ENCODE data around the gene RAB44. TPM values are rescaled to one million over a fixed set of nuclear protein-coding genes. Genes with fewer than 3 reads are reported as not detected.

Gene RAB44
- total RNA-seq, 1 experiment from 2014 or later: not detected

DNA sequence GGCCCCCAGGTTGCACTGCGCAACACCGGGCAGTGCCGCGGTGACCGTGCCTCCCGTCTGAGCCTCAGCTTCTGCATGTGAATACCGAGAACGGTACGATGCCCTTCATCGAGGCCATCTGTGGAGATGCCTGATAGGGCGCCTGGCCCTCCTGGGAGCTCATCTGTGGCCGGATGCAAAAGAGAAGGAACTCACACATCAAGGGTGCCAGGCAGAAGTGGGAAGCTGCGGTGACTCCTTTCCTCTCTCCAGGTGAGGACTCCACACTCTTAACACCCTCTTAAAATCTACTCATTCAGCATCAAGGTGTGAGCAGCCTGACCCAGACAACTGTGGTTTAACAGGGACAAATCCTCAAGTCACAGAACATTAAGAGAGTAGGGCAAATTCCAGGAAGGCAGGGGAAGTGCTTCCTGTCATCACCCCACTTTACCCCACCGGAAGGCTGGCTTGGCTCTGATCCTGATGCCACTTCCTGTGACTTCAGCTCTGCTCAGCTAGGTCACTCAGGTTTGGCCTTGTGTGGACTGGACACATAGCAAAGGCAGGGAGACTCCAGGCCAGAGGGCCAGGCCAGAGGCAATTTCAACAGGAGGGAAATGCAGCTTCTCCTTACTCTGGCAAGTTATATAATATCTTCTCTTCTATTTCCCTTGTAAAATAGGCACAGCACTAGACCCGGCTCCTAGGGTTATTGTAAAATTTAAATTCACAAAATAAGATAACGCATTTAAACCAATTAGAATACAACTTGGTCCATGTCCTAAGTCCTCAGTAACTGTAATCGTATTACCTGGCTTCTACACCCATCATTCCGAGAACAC is 72.3 kb downstream of the RAB44 start:
- no peaks in the 10 kb centered on the region for H3K4me1 ChIP-seq (ENCODE audit: insufficient read depth, low read length)
- H4K91ac ChIP-seq (ENCODE audit: insufficient read length, low read depth, low read length): no peak overlapping the region
- no peak overlapping the region for H3K4ac ChIP-seq (ENCODE audit: low read depth, low read length)
- H2BK5ac ChIP-seq (ENCODE audit: insufficient read length, low read length): no peak overlapping the region
- H3K56ac ChIP-seq (ENCODE audit: insufficient read length, low read depth, low read length): no peak overlapping the region
- no CpG with 5 or more reads among the region's 18 CpGs for WGBS (ENCODE audit: extremely low coverage, insufficient read length, low lambda C conversion rate)
- no peak overlapping the region for H3K23ac ChIP-seq (ENCODE audit: insufficient read length, low read depth, low read length)
- no peak overlapping the region for H4K8ac ChIP-seq (replicated peaks; ENCODE audit: insufficient read length, low read depth, low read length)
- DNase-seq: no peak
- no peak overlapping the region for H4K5ac ChIP-seq (ENCODE audit: insufficient read length, low read depth, low read length)
- H3T11ph ChIP-seq (ENCODE audit: low read length): no peak overlapping the region
- no peak overlapping the region for H3K9ac ChIP-seq (ENCODE audit: extremely low read depth, insufficient read length, low read length)
- H3K4me2 ChIP-seq (ENCODE audit: insufficient read depth, insufficient read length, low read length): no peak overlapping the region
- H3K4me1 Mint-ChIP-seq: peaks cover 19 to 50% of the 10 kb centered on the region in 2 experiments
- H2BK15ac ChIP-seq (ENCODE audit: low read depth, low read length): no peak overlapping the region
- no peaks in the 10 kb centered on the region for H3K9me3 Mint-ChIP-seq
- no peaks in the 10 kb centered on the region for H3K79me2 ChIP-seq (ENCODE audit: insufficient read depth, low read length)
- no peak overlapping the region for H2BK20ac ChIP-seq (ENCODE audit: low read depth, low read length, poor library complexity, severe bottlenecking)
- TF ChIP-seq, protein P1, sequence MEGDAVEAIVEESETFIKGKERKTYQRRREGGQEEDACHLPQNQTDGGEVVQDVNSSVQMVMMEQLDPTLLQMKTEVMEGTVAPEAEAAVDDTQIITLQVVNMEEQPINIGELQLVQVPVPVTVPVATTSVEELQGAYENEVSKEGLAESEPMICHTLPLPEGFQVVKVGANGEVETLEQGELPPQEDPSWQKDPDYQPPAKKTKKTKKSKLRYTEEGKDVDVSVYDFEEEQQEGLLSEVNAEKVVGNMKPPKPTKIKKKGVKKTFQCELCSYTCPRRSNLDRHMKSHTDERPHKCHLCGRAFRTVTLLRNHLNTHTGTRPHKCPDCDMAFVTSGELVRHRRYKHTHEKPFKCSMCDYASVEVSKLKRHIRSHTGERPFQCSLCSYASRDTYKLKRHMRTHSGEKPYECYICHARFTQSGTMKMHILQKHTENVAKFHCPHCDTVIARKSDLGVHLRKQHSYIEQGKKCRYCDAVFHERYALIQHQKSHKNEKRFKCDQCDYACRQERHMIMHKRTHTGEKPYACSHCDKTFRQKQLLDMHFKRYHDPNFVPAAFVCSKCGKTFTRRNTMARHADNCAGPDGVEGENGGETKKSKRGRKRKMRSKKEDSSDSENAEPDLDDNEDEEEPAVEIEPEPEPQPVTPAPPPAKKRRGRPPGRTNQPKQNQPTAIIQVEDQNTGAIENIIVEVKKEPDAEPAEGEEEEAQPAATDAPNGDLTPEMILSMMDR (conservative IDR thresholded peaks at IDR 0.05): no peak
- no peak overlapping the region for H3K4me3 Mint-ChIP-seq
- no peak overlapping the region for H2AK5ac ChIP-seq (ENCODE audit: insufficient read length, low read length)
- H3K79me1 ChIP-seq (ENCODE audit: insufficient read depth, low read depth, low read length, poor library complexity, severe bottlenecking): no peaks in the 10 kb centered on the region
- H3K23me2 ChIP-seq (ENCODE audit: insufficient read length, low read depth, low read length, poor library complexity, severe bottlenecking): no peaks in the 10 kb centered on the region
- H2BK120ac ChIP-seq (ENCODE audit: low read depth, low read length, poor library complexity, severe bottlenecking): no peak overlapping the region
- no peaks in the 10 kb centered on the region for H3K27me3 ChIP-seq (ENCODE audit: insufficient read depth, low read length)
- H4K20me1 ChIP-seq (ENCODE audit: control insufficient read depth, insufficient read depth, insufficient read length): no peaks in the 10 kb centered on the region
- no peak overlapping the region for H3K27ac ChIP-seq (ENCODE audit: insufficient read length, low read depth, low read length)
- no peak overlapping the region for H3K14ac ChIP-seq (ENCODE audit: insufficient read depth, low read length)
- no peak overlapping the region for H3K18ac ChIP-seq (ENCODE audit: insufficient read length, low read depth, low read length)
- H3K9me3 ChIP-seq (ENCODE audit: control insufficient read depth, low read depth, low read length): no peaks in the 10 kb centered on the region
- H3K27me3 Mint-ChIP-seq (ENCODE audit: low read depth): peaks cover 8% of the 10 kb centered on the region
- H3K27ac Mint-ChIP-seq: no peak overlapping the region; a peak in 1 of 7 replicates
- no peak overlapping the region for H2BK12ac ChIP-seq (ENCODE audit: insufficient read length, low read depth, low read length)
- H3K36me3 Mint-ChIP-seq (ENCODE audit: insufficient read depth in 1 of 3, low read depth in 3 of 3): no peaks in the 10 kb centered on the region; a peak in 1 of 7 replicates
- no peak overlapping the region for H2AFZ ChIP-seq (ENCODE audit: low read length)
